A172 (cell line): ENCODE measurements around the gene CIB4. TPM values are rescaled to one million over a fixed set of nuclear protein-coding genes. Genes with fewer than 3 reads are reported as not detected.

Experiments used
- DNase-seq: peaks from one replicate; pipeline ENCODE4 v3.0.0-alpha.2; 2015; ENCODE audit warnings: low spot score
- total RNA-seq: library from RNA; depleted of rRNA; stranded (reverse); fragments of >200 nt; shearing (Covaris generic); gene quantifications from 2 replicates; pipeline ENCODE4 v1.2.3, GENCODE V29; 2014

Gene CIB4
- total RNA-seq, 1 experiment from 2014 or later = not detected

DNA sequence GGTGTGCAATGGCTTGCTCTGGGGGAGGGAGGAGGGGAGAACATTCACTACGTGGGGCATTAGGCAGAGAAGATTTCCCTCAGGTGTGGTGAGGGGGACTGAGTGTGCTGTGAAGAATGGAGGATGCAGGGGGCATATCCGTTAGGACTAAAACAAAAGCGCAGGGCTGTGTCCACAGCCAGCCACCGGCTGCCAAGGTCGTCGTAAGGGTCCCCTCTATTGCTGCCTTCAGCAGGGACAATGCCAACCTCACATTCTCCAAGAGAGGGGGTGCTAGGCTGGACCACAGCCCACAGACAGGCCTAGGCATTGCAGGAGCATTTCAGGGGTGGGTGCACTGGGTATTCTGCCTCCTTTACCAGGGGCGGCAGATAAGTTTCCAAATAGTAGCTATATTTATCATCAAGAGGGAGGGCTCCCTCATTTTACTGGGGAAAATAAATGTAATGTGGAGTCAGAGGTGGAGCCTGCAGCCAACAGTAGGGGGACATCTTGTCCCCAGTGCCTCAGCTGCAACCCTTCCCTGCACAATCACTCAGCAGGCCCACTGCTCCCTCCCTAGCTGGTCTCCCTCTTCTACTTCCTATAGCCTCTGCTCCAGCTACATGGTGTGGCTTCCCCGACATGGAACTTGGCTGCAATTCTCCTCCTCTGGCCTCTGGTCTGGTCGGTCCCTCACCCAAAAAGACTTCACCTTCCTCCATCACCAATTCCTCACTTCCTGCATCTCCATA, 88.4 kb downstream of the CIB4 start:
- no peak for DNase-seq

DNA sequence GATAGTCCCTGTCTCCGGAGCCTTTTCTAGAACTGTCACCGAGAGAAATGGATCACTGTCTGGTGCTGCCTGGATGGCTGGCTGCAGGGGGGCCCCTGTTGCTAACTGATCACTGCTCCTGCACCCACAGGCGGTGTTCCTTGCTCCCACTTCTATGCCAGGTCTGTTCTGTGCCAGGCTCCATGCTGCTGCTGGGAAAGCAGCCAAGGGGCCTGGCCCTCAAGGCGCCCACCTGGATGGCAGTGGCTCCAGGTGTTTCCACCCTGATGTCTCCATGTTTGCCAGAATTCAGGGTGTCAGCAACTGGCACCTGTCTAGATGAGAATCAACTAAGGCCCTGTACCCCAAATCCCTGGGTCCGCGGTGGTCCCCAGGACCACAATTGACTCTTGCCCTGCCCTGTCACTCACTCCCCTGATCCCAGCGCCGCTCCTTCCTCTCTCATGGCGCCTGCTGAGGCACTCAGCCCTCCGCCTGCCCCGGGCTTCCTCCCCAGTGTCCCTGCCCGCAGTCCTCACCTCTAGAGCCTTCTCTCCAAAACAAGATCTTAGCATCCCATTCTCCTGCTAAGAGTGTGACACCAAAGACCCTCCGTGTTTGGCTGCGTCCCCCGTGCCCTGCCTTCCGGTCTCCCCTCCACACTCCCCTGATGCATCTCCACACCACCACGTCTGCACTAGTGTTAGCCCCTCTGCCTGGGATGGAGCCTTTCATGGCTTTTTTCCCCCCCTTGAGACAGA, 90.7 kb downstream of the CIB4 start:
- DNase-seq = no peak

DNA sequence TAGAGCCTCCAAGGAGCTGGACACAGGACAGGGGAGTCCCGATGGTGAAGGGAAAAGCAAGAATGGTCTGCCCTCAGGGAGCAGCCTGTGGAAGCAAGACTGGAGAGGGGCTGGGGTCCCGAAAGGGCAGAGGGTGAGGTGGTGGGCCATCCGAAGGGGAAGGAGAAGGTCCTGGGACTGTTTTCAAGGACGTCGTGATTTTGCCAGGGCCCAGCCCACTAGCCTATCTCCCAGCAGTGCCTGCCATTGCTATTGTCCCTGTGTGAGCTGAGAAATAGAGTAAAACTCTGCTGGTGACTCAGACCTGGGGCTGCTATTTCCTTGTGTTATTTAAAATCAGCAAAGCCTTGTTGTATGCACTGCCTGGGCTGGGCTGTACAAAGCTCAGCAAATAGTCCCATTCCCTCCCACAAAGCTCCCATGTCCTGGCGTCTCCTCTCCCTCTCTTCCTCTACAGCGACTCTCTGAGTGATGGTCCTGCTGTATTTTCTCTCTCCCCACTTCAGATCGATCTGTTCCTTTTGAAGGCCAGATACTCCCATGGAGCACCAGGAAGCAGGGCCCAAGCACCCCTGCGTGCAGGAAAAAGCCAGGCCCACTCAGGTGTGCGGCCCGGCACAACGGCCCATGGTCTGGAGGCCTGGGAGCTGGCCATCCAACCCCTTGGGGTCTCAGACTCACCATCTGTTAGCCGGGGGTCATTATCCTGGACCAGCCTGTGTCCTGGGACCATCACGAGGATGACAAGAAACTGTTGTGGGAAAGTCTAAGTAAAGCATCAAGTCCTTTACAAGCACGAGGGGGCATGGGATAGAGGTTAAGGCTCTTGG, 98.3 kb downstream of the CIB4 start:
- DNase-seq = no peak

GRCh38 chr2:26542194-26542455, 99.0 kb downstream of the CIB4 start:
- DNase-seq = no peak

GRCh38 chr2:26541401-26542193, 99.6 kb downstream of the CIB4 start:
- DNase-seq = no peak

DNA sequence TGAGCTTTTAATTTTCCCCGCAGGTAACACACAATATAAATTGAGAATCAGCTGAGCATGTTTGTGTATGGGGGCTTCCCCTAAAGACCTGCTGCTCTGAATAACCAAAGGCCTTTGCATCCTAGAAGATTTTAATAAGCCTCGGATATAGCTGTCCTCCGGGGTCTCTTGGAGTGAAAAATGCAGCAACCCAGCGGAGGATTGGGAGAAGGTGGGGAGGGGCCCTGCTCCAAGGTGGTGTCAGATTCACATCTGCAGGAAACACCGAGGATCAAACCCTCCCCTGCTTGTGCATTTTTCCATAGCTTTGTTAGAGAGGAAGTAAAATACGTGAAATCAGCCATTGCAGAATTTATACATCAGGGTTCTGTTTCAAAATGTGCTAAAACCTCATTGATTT, 100.2 kb downstream of the CIB4 start:
- DNase-seq = no peak

DNA sequence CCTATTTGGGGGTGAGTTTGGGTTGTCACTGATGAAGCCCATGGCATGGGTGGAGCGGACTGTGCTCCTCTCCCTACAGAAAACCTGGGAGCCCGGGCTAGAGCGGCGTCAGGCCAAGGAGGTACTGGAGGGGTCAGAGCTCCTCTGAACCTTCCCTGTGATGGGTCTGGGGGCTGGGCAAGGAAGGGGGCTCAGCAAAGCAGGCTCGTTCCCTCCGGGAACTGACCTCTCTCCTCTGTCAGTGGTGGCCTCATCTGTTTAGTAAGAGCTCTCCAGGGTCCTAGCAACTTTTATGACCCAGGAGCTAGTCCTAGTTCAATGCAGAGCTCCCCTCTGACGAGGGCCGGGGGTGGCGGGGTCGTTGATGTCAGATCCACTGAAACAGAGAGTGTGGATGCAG, 100.9 kb downstream of the CIB4 start:
- no peak for DNase-seq

GRCh38 chr2:26537826-26538475, 103.2 kb downstream of the CIB4 start:
- no peak for DNase-seq

GRCh38 chr2:26537069-26537825, 103.9 kb downstream of the CIB4 start:
- DNase-seq = no peak

GRCh38 chr2:26536371-26537068, 104.6 kb downstream of the CIB4 start:
- DNase-seq = no peak

DNA sequence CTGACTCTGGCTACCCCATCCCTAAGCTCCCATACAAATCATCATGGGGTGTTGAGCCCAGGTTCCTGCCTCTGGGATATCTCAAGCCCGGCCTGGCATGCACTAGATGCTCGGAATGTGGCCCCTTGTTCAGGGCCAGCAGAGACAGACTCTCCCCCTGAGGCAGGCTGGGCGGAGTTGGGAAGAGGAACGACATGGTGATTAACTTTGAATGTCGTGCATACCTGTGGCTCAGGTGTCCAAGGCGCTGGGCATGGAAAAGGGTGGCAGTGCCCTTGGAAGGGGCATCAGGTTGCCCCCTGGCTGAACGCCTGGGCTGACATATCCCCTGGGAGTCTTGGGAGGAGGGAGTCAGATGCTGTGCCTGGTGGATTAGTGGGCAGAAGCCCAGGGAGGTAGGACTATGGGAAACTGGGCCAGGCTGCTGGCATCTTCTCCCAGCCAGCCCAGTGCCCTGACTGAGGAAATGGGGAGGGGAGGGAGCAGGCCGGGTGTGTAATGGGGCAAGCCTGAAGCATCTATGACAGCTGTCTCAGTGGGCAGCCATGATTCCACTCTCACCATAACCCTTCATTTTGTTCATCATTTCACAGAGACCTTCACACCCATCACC, 105.4 kb downstream of the CIB4 start:
- DNase-seq = no peak

DNA sequence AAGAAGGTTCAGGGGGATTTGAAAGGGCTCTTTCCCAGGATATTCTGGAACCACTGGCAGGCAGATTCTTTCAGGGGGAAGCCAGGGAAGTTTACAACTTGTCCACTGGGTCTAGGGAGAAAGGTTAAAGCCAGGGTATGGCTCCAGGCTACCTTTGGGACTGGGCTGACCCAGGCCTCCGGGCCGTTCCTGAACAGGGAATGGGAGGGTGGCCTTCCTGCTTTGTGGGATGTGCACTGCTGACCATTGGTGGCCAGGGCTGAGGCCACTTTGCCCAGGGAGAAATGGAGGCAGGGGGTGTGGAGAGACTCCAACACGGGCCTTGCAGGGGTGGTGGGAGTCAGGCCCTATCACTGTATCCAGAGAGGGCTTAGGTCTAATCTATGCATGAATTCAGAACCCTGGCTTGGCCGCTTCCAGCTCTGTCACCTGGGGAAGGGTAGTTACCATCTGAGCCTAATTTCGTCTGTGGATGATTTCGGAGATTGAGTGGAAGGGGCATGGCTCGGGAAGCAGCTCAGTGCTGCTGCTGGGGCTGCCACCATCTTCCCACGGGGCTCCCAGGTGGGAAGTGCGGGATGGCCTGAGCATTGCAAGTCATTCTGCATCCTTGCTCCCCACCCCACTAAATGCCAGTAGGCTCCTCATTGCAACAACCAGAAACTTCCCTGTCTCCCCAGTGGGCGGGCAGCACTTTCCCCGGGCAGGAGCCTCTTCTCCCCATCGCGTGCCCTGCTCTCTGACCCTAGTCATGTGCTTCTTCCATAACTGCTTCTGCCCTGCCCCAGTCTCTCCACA, 106.1 kb downstream of the CIB4 start:
- DNase-seq = no peak

DNA sequence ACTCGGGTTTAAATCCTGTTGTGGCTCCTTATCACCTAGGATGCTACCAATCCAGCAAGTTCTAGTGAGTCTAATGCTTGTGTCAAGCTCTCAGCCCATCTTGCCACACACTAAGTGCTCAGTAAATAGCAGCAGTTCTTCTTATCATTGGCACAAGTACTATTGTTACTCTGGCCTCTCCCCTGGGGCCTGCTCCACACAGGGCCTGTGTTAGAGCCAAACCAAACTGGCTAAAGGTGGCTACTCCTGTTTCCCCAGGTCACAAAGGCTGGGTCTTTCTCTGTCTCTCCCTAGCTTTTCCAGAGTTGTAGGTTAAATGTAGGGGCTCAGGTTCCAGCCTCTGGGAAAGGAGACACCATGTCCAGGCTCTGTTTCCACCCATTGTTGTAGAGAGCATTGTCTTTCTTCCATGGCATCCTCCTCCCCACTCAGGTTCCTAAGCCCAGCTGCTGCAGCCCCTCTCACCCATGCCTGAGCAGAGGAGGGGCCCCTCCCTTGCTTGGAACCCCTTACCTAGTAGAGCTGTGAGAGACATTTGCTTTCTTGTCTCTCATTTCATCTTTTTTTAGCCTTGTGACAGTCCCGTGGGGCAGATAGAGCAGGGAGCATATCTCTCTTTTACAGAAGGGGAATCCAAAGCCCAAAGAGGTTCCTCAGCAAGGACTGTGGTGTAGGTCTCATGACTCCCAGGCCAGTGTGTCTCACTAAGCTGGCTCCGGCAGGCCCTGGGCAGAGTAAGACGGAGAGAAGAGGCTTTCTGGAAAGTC, 106.9 kb downstream of the CIB4 start:
- DNase-seq = no peak

- no peak for DNase-seq
These were observed 107.5 kb downstream of the CIB4 start for GRCh38 chr2:26533661-26534060.

- no peak for DNase-seq
These were observed 108.6 kb downstream of the CIB4 start for GRCh38 chr2:26532301-26533250.
